ENCODE results near the gene MTCH2. TPM values are rescaled to one million over a fixed set of nuclear protein-coding genes. Genes with fewer than 3 reads are reported as not detected.

The MTCH2 gene
- total RNA-seq, 1 donor from 2014 or later = 107 TPM

GRCh38 chr11:47616726-47617416 lies 25.5 kb downstream of the MTCH2 start:
- Mint-ChIP-seq H3K27ac (ENCODE audit: unreplicated experiment) (no peak overlapping the region), H3K36me3 (ENCODE audit: low read depth) (peaks cover 9% of the 10 kb centered on the region), H3K4me1 (ENCODE audit: low read depth) (peaks cover 14% of the 10 kb centered on the region), H3K27me3 (ENCODE audit: low read depth) (no peaks in the 10 kb centered on the region), H3K9me3 (ENCODE audit: low read depth) (no peaks in the 10 kb centered on the region), H3K4me3 (ENCODE audit: unreplicated experiment) (no peak overlapping the region)
- peak; percentile 82 for TF ChIP-seq CTCF (IDR thresholded peaks at IDR 0.05)
- DNase-seq (ENCODE audit: low spot score) = no peak

DNA sequence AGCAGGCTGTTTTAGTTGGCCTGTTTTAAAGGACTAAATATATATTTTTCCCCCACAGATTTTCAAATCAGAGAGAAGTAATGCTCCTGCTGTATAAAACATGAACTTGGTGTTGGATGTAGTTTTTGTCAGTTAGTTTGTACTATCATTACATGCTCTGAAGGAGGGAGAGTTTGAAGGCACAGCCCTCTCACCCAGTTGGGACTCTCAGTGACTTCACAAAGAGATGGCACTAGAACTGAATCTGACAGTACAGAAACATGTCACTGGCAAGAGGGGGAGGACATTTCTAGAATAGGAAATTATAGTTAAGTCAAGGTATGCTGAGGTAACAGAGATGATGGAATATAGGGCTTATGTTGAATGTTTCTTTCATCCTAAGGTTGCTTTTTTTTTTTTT lies 27.1 kb downstream of the MTCH2 start:
- no peak for DNase-seq (ENCODE audit: low spot score)
- Mint-ChIP-seq H3K27me3 (ENCODE audit: low read depth) (no peaks in the 10 kb centered on the region), H3K27ac (ENCODE audit: unreplicated experiment) (no peak overlapping the region), H3K4me3 (ENCODE audit: unreplicated experiment) (no peak overlapping the region), H3K36me3 (ENCODE audit: low read depth) (peaks cover 10% of the 10 kb centered on the region), H3K9me3 (ENCODE audit: low read depth) (no peaks in the 10 kb centered on the region), H3K4me1 (ENCODE audit: low read depth) (peaks cover 14% of the 10 kb centered on the region)
- no peak for TF ChIP-seq CTCF (IDR thresholded peaks at IDR 0.05)

GRCh38 chr11:47611348-47611794 lies 31.0 kb downstream of the MTCH2 start:
- H3K27ac Mint-ChIP-seq (ENCODE audit: unreplicated experiment) = no peak overlapping the region
- DNase-seq (ENCODE audit: low spot score) = no peak
- no peaks in the 10 kb centered on the region for H3K9me3 Mint-ChIP-seq (ENCODE audit: low read depth)
- no peak for TF ChIP-seq CTCF (IDR thresholded peaks at IDR 0.05)
- H3K4me3 Mint-ChIP-seq (ENCODE audit: unreplicated experiment) = no peak overlapping the region
- peaks cover 8% of the 10 kb centered on the region for H3K36me3 Mint-ChIP-seq (ENCODE audit: low read depth)
- H3K27me3 Mint-ChIP-seq (ENCODE audit: low read depth) = no peaks in the 10 kb centered on the region
- peaks cover 22% of the 10 kb centered on the region for H3K4me1 Mint-ChIP-seq (ENCODE audit: low read depth)

DNA sequence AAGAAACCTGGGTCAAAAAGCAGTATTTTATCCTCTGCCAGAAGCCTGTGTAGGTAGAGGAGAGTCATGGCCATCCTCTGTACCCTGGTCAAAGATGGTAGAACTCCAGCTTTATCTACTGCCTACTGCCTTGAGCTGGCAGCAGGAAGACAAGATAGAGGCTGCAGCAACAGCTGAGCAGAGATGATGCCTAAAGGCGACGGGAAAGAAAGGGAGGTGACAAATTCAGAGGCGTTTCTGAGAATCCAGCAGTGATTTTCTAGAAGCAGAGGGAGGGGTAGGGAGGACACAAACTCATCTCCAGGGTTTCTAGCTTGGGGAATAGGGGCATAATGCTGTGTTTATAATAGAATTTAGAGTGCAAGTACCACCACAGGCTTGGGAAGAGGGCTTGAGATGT lies 32.7 kb downstream of the MTCH2 start:
- H3K27me3 Mint-ChIP-seq (ENCODE audit: low read depth) = no peaks in the 10 kb centered on the region

GRCh38 chr11:47607380-47607779 lies 35.0 kb downstream of the MTCH2 start:
- Mint-ChIP-seq H3K9me3 (ENCODE audit: low read depth) (no peaks in the 10 kb centered on the region), H3K36me3 (ENCODE audit: low read depth) (peaks cover 6% of the 10 kb centered on the region), H3K27me3 (ENCODE audit: low read depth) (no peaks in the 10 kb centered on the region), H3K4me1 (ENCODE audit: low read depth) (peaks cover 25% of the 10 kb centered on the region), H3K4me3 (ENCODE audit: unreplicated experiment) (no peak overlapping the region), H3K27ac (ENCODE audit: unreplicated experiment) (peak overlapping the region; percentile 85)
- no peak for TF ChIP-seq CTCF (IDR thresholded peaks at IDR 0.05)
- DNase-seq (ENCODE audit: low spot score) = no peak

More for the DNA sequence above, 32.7 kb downstream of the MTCH2 start:
- Mint-ChIP-seq H3K4me3 (ENCODE audit: unreplicated experiment) (no peak overlapping the region), H3K27ac (ENCODE audit: unreplicated experiment) (no peak overlapping the region), H3K4me1 (ENCODE audit: low read depth) (peaks cover 25% of the 10 kb centered on the region), H3K36me3 (ENCODE audit: low read depth) (peaks cover 6% of the 10 kb centered on the region), H3K9me3 (ENCODE audit: low read depth) (no peaks in the 10 kb centered on the region)
- no peak for TF ChIP-seq CTCF (IDR thresholded peaks at IDR 0.05)
- no peak for DNase-seq (ENCODE audit: low spot score)
